ENCODE results near the gene STING1.

GRCh38 chr5:139486201-139486600, 3.6 kb upstream of the STING1 start:
- TF ChIP-seq POLR2A (IDR thresholded peaks at IDR 0.05; ENCODE audit: control extremely low read depth in 1 of 2, low read depth in 2 of 2, low read length in 2 of 2) (no peak), POLR2AphosphoS5 (IDR thresholded peaks at IDR 0.05; ENCODE audit: low read depth, low read length) (no peak), HDAC2 (IDR thresholded peaks at IDR 0.05; ENCODE audit: borderline replicate concordance in 1 of 2, low read depth in 2 of 2, low read length in 2 of 2) (no peak), SP1 (IDR thresholded peaks at IDR 0.05; ENCODE audit: low read depth, low read length) (peak; percentile 79), TEAD4 (IDR thresholded peaks at IDR 0.05; ENCODE audit: low read depth, low read length) (no peak), PHF8 (conservative IDR thresholded peaks at IDR 0.05; ENCODE audit: low read depth, low read length) (no peak), BACH1 (IDR thresholded peaks at IDR 0.05; ENCODE audit: low read length) (no peak), KDM5A (IDR thresholded peaks at IDR 0.05; ENCODE audit: low read length) (no peak), ATF3 (IDR thresholded peaks at IDR 0.05; ENCODE audit: insufficient read depth, low read depth, low read length) (no peak), CTCF (IDR thresholded peaks at IDR 0.05; ENCODE audit: control extremely low read depth in 1 of 3, insufficient read depth in 1 of 3, low read depth in 1 of 3, low read length in 3 of 3) (no peak)
